Fibroblast of lung (primary cell): ENCODE results near the gene GUCA1A. TPM values are rescaled to one million over a fixed set of nuclear protein-coding genes. Genes with fewer than 3 reads are reported as not detected.
A peak's percentile ranks its signal among the peaks of the same experiment; 100 is the strongest.
"Not testable (repeated sequence)": the region's sequence is repeated elsewhere in the genome, so short reads cannot be mapped to it uniquely, and the experiment has no call there.

Source experiments
- DNase-seq, 2 donors: peaks; one replicate each; pipeline versions ENCODE4 v3.0.0 to v3.0.0-alpha.2; 2010; ENCODE audit warnings: low read depth in 2 of 2
- H2AFZ ChIP-seq: 2 replicates; pipeline ENCODE4 v1.5.1; 2012; ENCODE audit warnings: low read length, control low read depth, inconsistent platforms
- H3K27ac ChIP-seq: 2 replicates; pipeline ENCODE4 v1.5.1; 2011; ENCODE audit warnings: low read length, control low read depth; ENCODE audit not compliant: insufficient read depth
- H3K27me3 ChIP-seq: 2 replicates; pipeline ENCODE4 v1.5.1; 2011; ENCODE audit warnings: mild to moderate bottlenecking, low read length; ENCODE audit not compliant: control insufficient read depth, insufficient read depth
- H3K36me3 ChIP-seq: 2 replicates; pipeline ENCODE4 v1.5.1; 2011; ENCODE audit warnings: low read length; ENCODE audit not compliant: control insufficient read depth, insufficient read depth
- H3K4me1 ChIP-seq: 2 replicates; pipeline ENCODE4 v1.5.1; 2011; ENCODE audit warnings: low read length; ENCODE audit not compliant: control insufficient read depth, insufficient read depth; ENCODE audit errors: extremely low read depth
- H3K4me2 ChIP-seq: 2 replicates; pipeline ENCODE4 v1.5.1; 2011; ENCODE audit warnings: low read length, control low read depth; ENCODE audit not compliant: insufficient read depth; ENCODE audit errors: extremely low read depth
- H3K4me3 ChIP-seq, 4 experiments: fragments of 200-600 bp in 1 of 4; sonication (generic) in 1 of 4; replicated peaks in 1 of 4; 2 replicates each; pipeline ENCODE4 v1.5.1; 2011 to 2016; ENCODE audit warnings: low read length in 4 of 4, low read depth in 3 of 4, mild to moderate bottlenecking in 3 of 4, control low read depth in 2 of 4, inconsistent platforms in 1 of 4, mixed read lengths in 1 of 4; ENCODE audit not compliant: insufficient read depth in 1 of 4; ENCODE audit errors: control extremely low read depth in 1 of 4
- H3K79me2 ChIP-seq: 2 replicates; pipeline ENCODE4 v1.5.1; 2012; ENCODE audit warnings: mild to moderate bottlenecking, low read length, inconsistent platforms; ENCODE audit not compliant: control insufficient read depth, insufficient read depth
- H3K9ac ChIP-seq: 2 replicates; pipeline ENCODE4 v1.5.1; 2011; ENCODE audit warnings: mild to moderate bottlenecking, low read length, control low read depth; ENCODE audit not compliant: insufficient read depth
- H3K9me3 ChIP-seq: 2 replicates; pipeline ENCODE4 v1.5.1; 2012; ENCODE audit warnings: low read depth, low read length; ENCODE audit not compliant: control insufficient read depth, insufficient read depth
- H4K20me1 ChIP-seq: 2 replicates; pipeline ENCODE4 v1.5.1; 2011; ENCODE audit warnings: low read length; ENCODE audit not compliant: control insufficient read depth, insufficient read depth; ENCODE audit errors: extremely low read depth
- CTCF ChIP-seq, 2 donors: IDR thresholded peaks in 1 of 2; conservative IDR thresholded peaks in 1 of 2; 1 replicate in 1 of 2; 2 replicates in 1 of 2; pipeline ENCODE4 v1.5.1; 2011 to 2012; ENCODE audit warnings: low read length in 2 of 2, control low read depth in 1 of 2, inconsistent platforms in 1 of 2, low read depth in 1 of 2, mild to moderate bottlenecking in 1 of 2
- EZH2 ChIP-seq: IDR thresholded peaks from 2 replicates; pipeline ENCODE4 v1.5.1; 2012; ENCODE audit warnings: low read length, control low read depth, mild to moderate bottlenecking; ENCODE audit errors: missing control alignments
- polyA plus RNA-seq, 2 donors: library from polyadenylated mRNA; depleted of rRNA in 1 of 2; stranded (reverse) in 1 of 2; unstranded in 1 of 2; fragments of >200 nt; gene quantifications; 2 replicates each; pipeline ENCODE4 v1.2.1, GENCODE V29; 2011 to 2012; ENCODE audit warnings: missing spikeins in 1 of 2
- total RNA-seq: library from RNA; depleted of rRNA; stranded (reverse); fragments of >200 nt; gene quantifications from 2 replicates; pipeline ENCODE4 v1.2.1, GENCODE V29; 2014

Gene GUCA1A
- total and polyA plus RNA-seq, 2 donors (not counting 1 experiment from before 2014, with no cell fraction given) = 0.16 to 0.33 TPM

GRCh38 chr6:42168650-42169049 is 4.5 kb upstream of the GUCA1A start:
- no peak for DNase-seq
- Histone ChIP-seq H3K4me2 (no peak overlapping the region), H3K4me1 (peaks cover 2% of the 10 kb centered on the region), H3K27me3 (no peaks in the 10 kb centered on the region), H3K36me3 (no peaks in the 10 kb centered on the region), H3K27ac (no peak overlapping the region), H3K4me3 (no peak overlapping the region), H3K9ac (no peak overlapping the region), H2AFZ (no peak overlapping the region), H3K79me2 (no peaks in the 10 kb centered on the region), H4K20me1 (no peaks in the 10 kb centered on the region), H3K9me3 (no peaks in the 10 kb centered on the region)
- TF ChIP-seq EZH2 (no peak), CTCF (conservative IDR thresholded peaks at IDR 0.05 in 1 of 2, IDR thresholded peaks at IDR 0.05 in 1 of 2; ENCODE audit: low read depth in 1 of 2, low read length in 2 of 2) (peak; percentile 26 to 36)

GRCh38 chr6:42169780-42170179 is 3.4 kb upstream of the GUCA1A start:
- H2AFZ ChIP-seq, H3K9ac ChIP-seq, H3K4me3 ChIP-seq, H3K27me3 ChIP-seq, DNase-seq, H3K36me3 ChIP-seq, H3K9me3 ChIP-seq, H3K79me2 ChIP-seq, H3K4me2 ChIP-seq, H3K4me1 ChIP-seq, H4K20me1 ChIP-seq, H3K27ac ChIP-seq: not testable (repeated sequence)

GRCh38 chr6:42171813-42172581 is 1.2 kb upstream of the GUCA1A start:
- Histone ChIP-seq H3K79me2 (no peaks in the 10 kb centered on the region), H3K27ac (no peak overlapping the region), H3K36me3 (no peaks in the 10 kb centered on the region)

More at GRCh38 chr6:42171813-42172581, 1.2 kb upstream of the GUCA1A start:
- Histone ChIP-seq H3K9ac (no peak overlapping the region), H3K4me3 (no peak overlapping the region), H3K4me2 (no peak overlapping the region), H3K4me1 (no peaks in the 10 kb centered on the region), H4K20me1 (no peaks in the 10 kb centered on the region), H2AFZ (no peak overlapping the region), H3K27me3 (no peaks in the 10 kb centered on the region), H3K9me3 (no peaks in the 10 kb centered on the region)
- TF ChIP-seq CTCF (conservative IDR thresholded peaks at IDR 0.05 in 1 of 2, IDR thresholded peaks at IDR 0.05 in 1 of 2; ENCODE audit: low read depth in 1 of 2, low read length in 2 of 2) (no peak), EZH2 (no peak)
- no peak for DNase-seq
